ENCODE measurements around the gene ZNF18.

ZNF18 gene

DNA sequence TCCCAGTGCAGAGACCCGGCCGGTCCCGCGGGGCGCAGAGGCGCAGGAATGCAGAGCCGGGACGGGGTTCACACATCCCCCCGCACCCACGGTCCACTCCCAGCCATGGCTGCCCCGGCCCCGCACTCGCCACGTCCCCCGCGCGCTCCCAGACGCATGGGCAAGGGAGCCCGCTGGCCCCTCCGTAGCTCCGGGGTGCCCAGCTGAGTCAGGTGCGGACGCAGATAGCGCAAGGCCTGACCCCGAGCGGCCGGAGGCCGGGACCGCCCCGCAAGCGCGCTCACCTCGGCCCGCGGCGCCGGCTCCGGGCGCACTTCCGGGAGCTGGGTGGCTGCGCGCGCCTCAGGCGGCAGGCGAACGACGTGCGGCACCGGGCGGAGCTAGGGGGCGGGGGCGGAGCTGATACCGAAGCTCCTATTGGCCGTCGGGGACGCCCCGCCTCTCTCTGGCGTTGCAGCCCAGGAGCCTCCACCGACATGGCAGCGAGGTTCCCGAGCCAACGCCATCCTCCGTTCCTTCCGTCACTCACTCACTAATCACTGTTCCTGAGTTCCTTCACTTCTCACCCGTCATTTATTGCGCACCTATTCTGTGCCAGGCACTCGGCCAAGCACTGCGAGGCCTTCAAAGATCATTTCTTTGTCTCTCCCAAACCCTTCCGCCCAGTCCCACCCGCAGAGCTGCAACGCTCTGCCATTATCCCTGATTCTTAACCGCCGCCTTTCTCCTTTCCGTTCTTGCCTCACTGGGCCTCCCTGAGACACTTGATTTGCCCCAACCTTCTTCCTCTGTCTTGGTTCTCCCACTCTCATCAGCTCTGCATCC is at the start of gene ZNF18:
TSS of gene ZNF18 (minus strand) at position 329 of the 825 bp plus-strand sequence. CDS start 4,646 bp downstream, outside the sequence.
- Histone ChIP-seq H3K27ac (ENCODE audit: low read depth, low read length) (peak within 1 kb of the TSS; percentile 89), H3K27me3 (ENCODE audit: control insufficient read depth in 1 of 2, insufficient read depth in 2 of 2, low read length in 2 of 2) (no peaks in the 10 kb centered on the region), H3K4me3 (ENCODE audit: low read depth in 1 of 2, low read length in 2 of 2) (peak within 1 kb of the TSS; percentile 76 to 97), H3K9me3 (ENCODE audit: control insufficient read depth in 1 of 2, low read length in 2 of 2) (no peaks in the 10 kb centered on the region), H3K36me3 (ENCODE audit: control insufficient read depth in 1 of 2, insufficient read depth in 2 of 2, low read length in 2 of 2) (peaks cover 0 to 3% of the 10 kb centered on the region in 2 donors), H3K9ac (ENCODE audit: low read depth in 1 of 2, low read length in 2 of 2) (peak within 1 kb of the TSS; percentile 91 to 95), H3K4me1 (ENCODE audit: control insufficient read depth in 1 of 2, insufficient read depth in 2 of 2, low read length in 2 of 2) (peaks cover 0 to 4% of the 10 kb centered on the region in 2 donors)

- Histone ChIP-seq H3K4me1 (ENCODE audit: control insufficient read depth in 1 of 2, insufficient read depth in 2 of 2, low read length in 2 of 2) (peaks cover 4 to 35% of the 10 kb centered on the region in 2 donors), H3K9ac (ENCODE audit: low read depth in 1 of 2, low read length in 2 of 2) (no peak overlapping the region), H3K27ac (ENCODE audit: low read depth, low read length) (no peak overlapping the region), H3K27me3 (ENCODE audit: control insufficient read depth in 1 of 2, insufficient read depth in 2 of 2, low read length in 2 of 2) (no peaks in the 10 kb centered on the region), H3K36me3 (ENCODE audit: control insufficient read depth in 1 of 2, insufficient read depth in 2 of 2, low read length in 2 of 2) (no peaks in the 10 kb centered on the region), H3K9me3 (ENCODE audit: control insufficient read depth in 1 of 2, low read length in 2 of 2) (no peaks in the 10 kb centered on the region), H3K4me3 (ENCODE audit: low read depth in 1 of 2, low read length in 2 of 2) (no peak overlapping the region)
Measured at GRCh38 chr17:12046786-12047185, 49.5 kb upstream of the ZNF18 start.

GRCh38 chr17:12043702-12044101 is 46.4 kb upstream of the ZNF18 start:
- H3K36me3 ChIP-seq (ENCODE audit: control insufficient read depth in 1 of 2, insufficient read depth in 2 of 2, low read length in 2 of 2) = no peaks in the 10 kb centered on the region
- H3K4me3 ChIP-seq (ENCODE audit: low read depth in 1 of 2, low read length in 2 of 2) = no peak overlapping the region
- H3K9ac ChIP-seq (ENCODE audit: low read depth in 1 of 2, low read length in 2 of 2) = no peak overlapping the region
- no peak overlapping the region for H3K27ac ChIP-seq (ENCODE audit: low read depth, low read length)
- H3K9me3 ChIP-seq (ENCODE audit: control insufficient read depth in 1 of 2, low read length in 2 of 2) = no peaks in the 10 kb centered on the region
- H3K27me3 ChIP-seq (ENCODE audit: control insufficient read depth in 1 of 2, insufficient read depth in 2 of 2, low read length in 2 of 2) = no peaks in the 10 kb centered on the region
- H3K4me1 ChIP-seq (ENCODE audit: control insufficient read depth in 1 of 2, insufficient read depth in 2 of 2, low read length in 2 of 2) = peaks cover 4 to 26% of the 10 kb centered on the region in 2 donors

DNA sequence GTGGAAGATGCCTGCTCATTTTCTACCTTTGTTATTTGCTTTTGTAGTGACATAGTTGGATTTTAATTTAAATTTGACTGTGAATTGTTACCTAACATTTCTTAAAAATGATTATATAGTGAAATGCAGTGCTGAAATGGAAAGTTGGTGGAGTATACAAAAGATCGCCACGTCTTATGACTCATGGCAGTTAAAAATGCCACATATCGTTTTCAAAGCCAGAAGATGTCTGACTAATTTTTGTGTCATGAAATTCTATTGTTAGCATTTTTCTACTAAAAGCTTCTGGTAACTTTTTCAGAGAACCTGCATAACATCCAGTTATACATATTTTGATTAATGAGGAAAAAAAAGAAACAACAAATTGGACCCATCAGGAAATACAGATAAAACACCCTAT is 44.0 kb upstream of the ZNF18 start:
- Histone ChIP-seq H3K4me3 (ENCODE audit: low read depth in 1 of 2, low read length in 2 of 2) (no peak overlapping the region), H3K4me1 (ENCODE audit: control insufficient read depth in 1 of 2, insufficient read depth in 2 of 2, low read length in 2 of 2) (peaks cover 4 to 15% of the 10 kb centered on the region in 2 donors), H3K36me3 (ENCODE audit: control insufficient read depth in 1 of 2, insufficient read depth in 2 of 2, low read length in 2 of 2) (no peaks in the 10 kb centered on the region), H3K9ac (ENCODE audit: low read depth in 1 of 2, low read length in 2 of 2) (no peak overlapping the region), H3K27ac (ENCODE audit: low read depth, low read length) (no peak overlapping the region), H3K27me3 (ENCODE audit: control insufficient read depth in 1 of 2, insufficient read depth in 2 of 2, low read length in 2 of 2) (no peaks in the 10 kb centered on the region), H3K9me3 (ENCODE audit: control insufficient read depth in 1 of 2, low read length in 2 of 2) (no peaks in the 10 kb centered on the region)

DNA sequence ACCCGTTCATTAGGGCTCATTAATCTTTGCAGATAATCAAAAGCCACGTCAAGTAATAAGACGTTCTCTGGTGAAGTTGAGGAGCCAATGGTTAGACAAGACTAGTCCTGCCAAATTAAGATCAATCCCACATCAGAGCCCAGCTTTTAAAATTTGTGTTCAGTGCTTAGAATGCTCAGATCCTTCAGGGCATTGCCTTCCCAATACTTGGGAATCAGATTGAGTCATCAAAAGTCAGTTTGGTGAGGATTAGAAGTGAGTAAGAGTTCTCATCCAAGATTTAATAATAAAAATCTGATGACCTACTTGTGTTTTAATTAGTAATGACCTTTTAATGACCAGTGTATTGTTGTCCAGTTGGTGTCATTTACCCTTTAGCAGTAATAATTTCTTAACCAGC is 43.2 kb upstream of the ZNF18 start:
- Histone ChIP-seq H3K27ac (ENCODE audit: low read depth, low read length) (no peak overlapping the region), H3K4me1 (ENCODE audit: control insufficient read depth in 1 of 2, insufficient read depth in 2 of 2, low read length in 2 of 2) (peaks cover 4 to 12% of the 10 kb centered on the region in 2 donors), H3K9ac (ENCODE audit: low read depth in 1 of 2, low read length in 2 of 2) (no peak overlapping the region), H3K9me3 (ENCODE audit: control insufficient read depth in 1 of 2, low read length in 2 of 2) (no peaks in the 10 kb centered on the region), H3K4me3 (ENCODE audit: low read depth in 1 of 2, low read length in 2 of 2) (no peak overlapping the region), H3K36me3 (ENCODE audit: control insufficient read depth in 1 of 2, insufficient read depth in 2 of 2, low read length in 2 of 2) (no peaks in the 10 kb centered on the region), H3K27me3 (ENCODE audit: control insufficient read depth in 1 of 2, insufficient read depth in 2 of 2, low read length in 2 of 2) (no peaks in the 10 kb centered on the region)

GRCh38 chr17:12037970-12038369 is 40.7 kb upstream of the ZNF18 start:
- no peaks in the 10 kb centered on the region for H3K27me3 ChIP-seq (ENCODE audit: control insufficient read depth in 1 of 2, insufficient read depth in 2 of 2, low read length in 2 of 2)

GRCh38 chr17:12035673-12036072 is 38.4 kb upstream of the ZNF18 start:
- no peak overlapping the region for H3K9ac ChIP-seq (ENCODE audit: low read depth in 1 of 2, low read length in 2 of 2)
- H3K4me1 ChIP-seq (ENCODE audit: control insufficient read depth in 1 of 2, insufficient read depth in 2 of 2, low read length in 2 of 2) = no peaks in the 10 kb centered on the region
- H3K27ac ChIP-seq (ENCODE audit: low read depth, low read length) = no peak overlapping the region
- H3K27me3 ChIP-seq (ENCODE audit: control insufficient read depth in 1 of 2, insufficient read depth in 2 of 2, low read length in 2 of 2) = no peaks in the 10 kb centered on the region
- H3K9me3 ChIP-seq (ENCODE audit: control insufficient read depth in 1 of 2, low read length in 2 of 2) = no peaks in the 10 kb centered on the region
- H3K4me3 ChIP-seq (ENCODE audit: low read depth in 1 of 2, low read length in 2 of 2) = no peak overlapping the region
- H3K36me3 ChIP-seq (ENCODE audit: control insufficient read depth in 1 of 2, insufficient read depth in 2 of 2, low read length in 2 of 2) = no peaks in the 10 kb centered on the region

More at GRCh38 chr17:12037970-12038369, 40.7 kb upstream of the ZNF18 start:
- Histone ChIP-seq H3K36me3 (ENCODE audit: control insufficient read depth in 1 of 2, insufficient read depth in 2 of 2, low read length in 2 of 2) (no peaks in the 10 kb centered on the region), H3K9me3 (ENCODE audit: control insufficient read depth in 1 of 2, low read length in 2 of 2) (no peaks in the 10 kb centered on the region), H3K4me1 (ENCODE audit: control insufficient read depth in 1 of 2, insufficient read depth in 2 of 2, low read length in 2 of 2) (no peaks in the 10 kb centered on the region), H3K27ac (ENCODE audit: low read depth, low read length) (no peak overlapping the region), H3K4me3 (ENCODE audit: low read depth in 1 of 2, low read length in 2 of 2) (no peak overlapping the region), H3K9ac (ENCODE audit: low read depth in 1 of 2, low read length in 2 of 2) (no peak overlapping the region)

DNA sequence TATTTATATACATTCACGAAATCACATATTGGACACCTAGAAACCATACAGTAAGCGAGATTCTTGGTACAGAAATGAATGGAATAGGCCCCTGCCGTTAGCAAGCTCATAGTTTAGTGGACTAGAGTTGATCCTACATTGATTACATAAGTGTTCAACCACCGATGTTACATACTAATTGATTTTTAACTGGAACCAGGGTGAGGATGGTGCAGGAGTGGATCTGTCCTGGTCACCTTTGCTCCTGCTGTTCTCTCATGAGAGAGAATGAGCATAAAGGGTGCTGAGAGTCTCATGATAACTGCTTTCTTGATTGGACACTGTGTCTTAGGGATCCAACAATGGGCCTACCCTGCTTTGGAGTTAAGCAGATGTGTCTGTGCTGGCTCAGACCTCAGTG is 37.3 kb upstream of the ZNF18 start:
- H3K4me3 ChIP-seq (ENCODE audit: low read depth in 1 of 2, low read length in 2 of 2) = no peak overlapping the region
- no peak overlapping the region for H3K9ac ChIP-seq (ENCODE audit: low read depth in 1 of 2, low read length in 2 of 2)
- no peak overlapping the region for H3K27ac ChIP-seq (ENCODE audit: low read depth, low read length)
- no peaks in the 10 kb centered on the region for H3K4me1 ChIP-seq (ENCODE audit: control insufficient read depth in 1 of 2, insufficient read depth in 2 of 2, low read length in 2 of 2)
- no peaks in the 10 kb centered on the region for H3K27me3 ChIP-seq (ENCODE audit: control insufficient read depth in 1 of 2, insufficient read depth in 2 of 2, low read length in 2 of 2)
- no peaks in the 10 kb centered on the region for H3K36me3 ChIP-seq (ENCODE audit: control insufficient read depth in 1 of 2, insufficient read depth in 2 of 2, low read length in 2 of 2)
- H3K9me3 ChIP-seq (ENCODE audit: control insufficient read depth in 1 of 2, low read length in 2 of 2) = no peaks in the 10 kb centered on the region

- no peaks in the 10 kb centered on the region for H3K36me3 ChIP-seq (ENCODE audit: control insufficient read depth in 1 of 2, insufficient read depth in 2 of 2, low read length in 2 of 2)
Measured at GRCh38 chr17:12028611-12029010, 31.3 kb upstream of the ZNF18 start.

GRCh38 chr17:12027658-12028057 is 30.4 kb upstream of the ZNF18 start:
- H3K27ac ChIP-seq (ENCODE audit: low read depth, low read length) = no peak overlapping the region
- no peak overlapping the region for H3K4me3 ChIP-seq (ENCODE audit: low read depth in 1 of 2, low read length in 2 of 2)
- peaks cover 1 to 20% of the 10 kb centered on the region in 2 donors for H3K4me1 ChIP-seq (ENCODE audit: control insufficient read depth in 1 of 2, insufficient read depth in 2 of 2, low read length in 2 of 2)
- H3K27me3 ChIP-seq (ENCODE audit: control insufficient read depth in 1 of 2, insufficient read depth in 2 of 2, low read length in 2 of 2) = no peaks in the 10 kb centered on the region
- no peak overlapping the region for H3K9ac ChIP-seq (ENCODE audit: low read depth in 1 of 2, low read length in 2 of 2)
- no peaks in the 10 kb centered on the region for H3K36me3 ChIP-seq (ENCODE audit: control insufficient read depth in 1 of 2, insufficient read depth in 2 of 2, low read length in 2 of 2)
- H3K9me3 ChIP-seq (ENCODE audit: control insufficient read depth in 1 of 2, low read length in 2 of 2) = no peaks in the 10 kb centered on the region

More at GRCh38 chr17:12028611-12029010, 31.3 kb upstream of the ZNF18 start:
- H3K4me1 ChIP-seq (ENCODE audit: control insufficient read depth in 1 of 2, insufficient read depth in 2 of 2, low read length in 2 of 2) = peaks cover 0 to 14% of the 10 kb centered on the region in 2 donors
- H3K27ac ChIP-seq (ENCODE audit: low read depth, low read length) = no peak overlapping the region
- no peaks in the 10 kb centered on the region for H3K9me3 ChIP-seq (ENCODE audit: control insufficient read depth in 1 of 2, low read length in 2 of 2)
- no peak overlapping the region for H3K9ac ChIP-seq (ENCODE audit: low read depth in 1 of 2, low read length in 2 of 2)
- H3K4me3 ChIP-seq (ENCODE audit: low read depth in 1 of 2, low read length in 2 of 2) = no peak overlapping the region
- no peaks in the 10 kb centered on the region for H3K27me3 ChIP-seq (ENCODE audit: control insufficient read depth in 1 of 2, insufficient read depth in 2 of 2, low read length in 2 of 2)

Data from duodenal mucosa (tissue), 2 donors.